Thyroid gland (tissue), 4 donors: ENCODE measurements around the gene RCN2. TPM values are rescaled to one million over a fixed set of nuclear protein-coding genes. Genes with fewer than 3 reads are reported as not detected.

Experiments used
- DNase-seq, 2 donors: peaks; one replicate each; pipeline ENCODE4 v3.0.0-alpha.2; 2019
- H3K27ac ChIP-seq, 3 donors: fragments of 200-600 bp; sonication (generic); 1 replicate in 2 of 3; 2 replicates in 1 of 3; pipeline ENCODE4 v1.5.1; 2016 to 2019; ENCODE audit warnings: mild to moderate bottlenecking in 1 of 3, moderate library complexity in 1 of 3
- H3K27me3 ChIP-seq: fragments of 200-600 bp; sonication (generic); one replicate; pipeline ENCODE4 v1.5.1; 2019
- H3K36me3 ChIP-seq, 2 donors: fragments of 200-600 bp; sonication (generic); one replicate each; pipeline ENCODE4 v1.5.1; 2016 to 2019
- H3K4me1 ChIP-seq, 2 donors: fragments of 200-600 bp; sonication (generic); one replicate each; pipeline ENCODE4 v1.5.1; 2017 to 2019
- H3K4me3 ChIP-seq, 3 donors: fragments of 200-600 bp; sonication (generic); replicated peaks in 1 of 3; 1 replicate in 2 of 3; 2 replicates in 1 of 3; pipeline ENCODE4 v1.5.1; 2016; ENCODE audit warnings: mild to moderate bottlenecking in 1 of 3
- H3K9me3 ChIP-seq: fragments of 200-600 bp; sonication (generic); one replicate; pipeline ENCODE4 v1.5.1; 2017
- CTCF ChIP-seq, 6 experiments: fragments of 200-600 bp in 3 of 6; fragments of 450-650 bp in 3 of 6; sonication (generic) in 3 of 6; IDR thresholded peaks; one replicate each; pipeline ENCODE4 v1.5.1; 2016 to 2019; ENCODE audit warnings: antibody characterized with exemption in 6 of 6, mild to moderate bottlenecking in 2 of 6, inconsistent platforms in 1 of 6, moderate library complexity in 1 of 6
- POLR2A ChIP-seq, 2 donors: fragments of 450-650 bp; IDR thresholded peaks; one replicate each; pipeline ENCODE4 v1.6.1; 2017; ENCODE audit warnings: antibody characterized with exemption in 2 of 2, mild to moderate bottlenecking in 2 of 2, moderate library complexity in 1 of 2
- WGBS, 2 donors: methylation state at CpG; one replicate each; pipeline ENCODE4 v1.1.5; 2017; 5-methylcytosine and 5-hydroxymethylcytosine counted together
- intact Hi-C: fragments of 100-400 bp; cut with DNase I; formaldehyde crosslinking; loops from one replicate; pipeline ENCODE4 v1.15.1; 2023
- small RNA-seq: library from RNA; depleted of rRNA; stranded (forward); fragments of <200 nt; gene quantifications from one replicate; pipeline ENCODE3, GENCODE V24; 2016
- total RNA-seq, 4 donors: library from RNA; depleted of rRNA; stranded (reverse); fragments of >200 nt; gene quantifications; one replicate each; pipeline ENCODE4 v1.2.3, GENCODE V29; 2016

RCN2 gene
- total RNA-seq, 4 donors from 2014 or later, result 44.8 to 64.8 (median 53.4) TPM

DNA sequence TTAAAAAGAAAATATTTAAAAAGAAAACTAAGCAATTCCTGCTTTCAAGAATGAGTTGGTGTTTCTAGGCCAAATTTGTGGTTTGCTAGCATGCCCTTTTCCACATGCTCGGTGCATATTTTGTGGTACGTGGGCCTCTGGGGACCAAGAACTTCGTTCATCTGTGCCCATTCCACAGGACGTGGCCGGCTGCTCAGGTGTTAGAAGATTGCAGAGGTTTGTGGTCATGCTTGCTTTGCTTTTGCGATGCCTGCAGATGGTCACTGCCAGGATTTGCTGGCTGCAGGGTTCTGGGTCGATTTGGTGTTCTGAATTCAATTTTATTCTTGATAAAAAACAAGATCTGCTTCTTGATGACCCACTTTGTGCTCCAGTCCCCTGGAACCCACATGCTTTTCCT is 70.9 kb downstream of the RCN2 start:
- 35 to 58% methylated on average over 7 of the region's 7 CpGs for WGBS, 2 donors
- H3K9me3 ChIP-seq, result no peaks in the 10 kb centered on the region
- intact Hi-C loops, result no loop called here
- TF ChIP-seq CTCF (IDR thresholded peaks at IDR 0.05) (no peak), POLR2A (IDR thresholded peaks at IDR 0.05) (no peak)
- no peaks in the 10 kb centered on the region for H3K27me3 ChIP-seq
- no peak overlapping the region for H3K4me3 ChIP-seq
- H3K36me3 ChIP-seq, result no peaks in the 10 kb centered on the region
- H3K4me1 ChIP-seq, result no peaks in the 10 kb centered on the region
- no peak for DNase-seq
- H3K27ac ChIP-seq, result no peak overlapping the region

- H3K4me3 ChIP-seq, result no peak overlapping the region
Observed at GRCh38 chr15:77002954-77003912, 71.7 kb downstream of the RCN2 start.

More at GRCh38 chr15:77002954-77003912, 71.7 kb downstream of the RCN2 start:
- no peaks in the 10 kb centered on the region for H3K27me3 ChIP-seq
- 82 to 88% methylated on average over 16 of the region's 16 CpGs for WGBS, 2 donors
- DNase-seq, result no peak
- TF ChIP-seq CTCF (IDR thresholded peaks at IDR 0.05), result no peak
- no peak for TF ChIP-seq POLR2A (IDR thresholded peaks at IDR 0.05)
- intact Hi-C loops, result no loop called here
- no peak overlapping the region for H3K27ac ChIP-seq
- H3K4me1 ChIP-seq, result no peaks in the 10 kb centered on the region
- H3K9me3 ChIP-seq, result no peaks in the 10 kb centered on the region
- H3K36me3 ChIP-seq, result no peaks in the 10 kb centered on the region

Small RNA genes within 50 kb of the gene (small RNA-seq; reads per million reads assigned to genes)
- gene RN7SL278P, result not detected

Other genes with a start within 250 kb of the RCN2 start
- gene SCAPER, start 26.4 kb upstream of the RCN2 start, total RNA-seq, result 10 to 100 TPM; 45.2 to 90.8 (median 63.6) TPM
- gene PSTPIP1, start 63.4 kb downstream of the RCN2 start, total RNA-seq, result 1 to 10 TPM; 1.4 to 6.9 (median 3.7) TPM
- 100 to 1,000 TPM; 330 to 637 (median 593) TPM for gene TSPAN3, start 139.4 kb downstream of the RCN2 start, total RNA-seq